A673 (cell line): Measurements from ENCODE around the gene ENDOD1.

ENCODE experiments used
- EZH2 ChIP-seq: fragments of 200-600 bp; sonication (generic); IDR thresholded peaks from 2 replicates; pipeline ENCODE4 v1.6.1; 2017; ENCODE audit warnings: borderline replicate concordance, low read depth, mild to moderate bottlenecking, mixed read lengths, antibody characterized with exemption, low read length; ENCODE audit not compliant: poor library complexity, severe bottlenecking
- TF ChIP-seq, protein P1 (sequence below): fragments of 300-800, 200-600 bp; sonication (generic); conservative IDR thresholded peaks from 2 replicates; pipeline ENCODE4 v1.5.1; 2017; ENCODE audit warnings: low read depth, mild to moderate bottlenecking, antibody characterized with exemption, low read length, moderate library complexity, mixed read lengths

DNA sequence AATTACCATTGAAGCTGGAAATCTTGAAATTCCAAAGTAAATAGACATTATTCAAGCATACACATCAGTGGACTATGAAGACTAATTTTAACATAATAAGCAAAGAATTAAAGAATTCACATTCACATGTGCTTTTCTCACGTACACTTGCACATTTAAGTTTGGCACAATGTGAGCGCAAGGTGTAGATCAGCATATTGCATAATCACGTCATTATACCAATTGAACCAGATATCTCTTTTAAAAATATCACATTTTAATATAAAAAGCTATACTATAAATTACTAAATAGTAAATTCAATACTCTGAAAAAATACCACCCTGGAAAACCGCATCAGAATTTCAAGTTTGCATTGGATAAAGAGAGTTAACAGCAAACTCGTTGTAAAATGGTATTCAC is 80.6 kb downstream of the ENDOD1 start:
- TF ChIP-seq, protein P1, sequence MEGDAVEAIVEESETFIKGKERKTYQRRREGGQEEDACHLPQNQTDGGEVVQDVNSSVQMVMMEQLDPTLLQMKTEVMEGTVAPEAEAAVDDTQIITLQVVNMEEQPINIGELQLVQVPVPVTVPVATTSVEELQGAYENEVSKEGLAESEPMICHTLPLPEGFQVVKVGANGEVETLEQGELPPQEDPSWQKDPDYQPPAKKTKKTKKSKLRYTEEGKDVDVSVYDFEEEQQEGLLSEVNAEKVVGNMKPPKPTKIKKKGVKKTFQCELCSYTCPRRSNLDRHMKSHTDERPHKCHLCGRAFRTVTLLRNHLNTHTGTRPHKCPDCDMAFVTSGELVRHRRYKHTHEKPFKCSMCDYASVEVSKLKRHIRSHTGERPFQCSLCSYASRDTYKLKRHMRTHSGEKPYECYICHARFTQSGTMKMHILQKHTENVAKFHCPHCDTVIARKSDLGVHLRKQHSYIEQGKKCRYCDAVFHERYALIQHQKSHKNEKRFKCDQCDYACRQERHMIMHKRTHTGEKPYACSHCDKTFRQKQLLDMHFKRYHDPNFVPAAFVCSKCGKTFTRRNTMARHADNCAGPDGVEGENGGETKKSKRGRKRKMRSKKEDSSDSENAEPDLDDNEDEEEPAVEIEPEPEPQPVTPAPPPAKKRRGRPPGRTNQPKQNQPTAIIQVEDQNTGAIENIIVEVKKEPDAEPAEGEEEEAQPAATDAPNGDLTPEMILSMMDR = no peak
- no peak for TF ChIP-seq EZH2
